GM06990 (cell line): ENCODE measurements around the gene TEDC1.

ENCODE experiments used
- DNase-seq: peaks from one replicate; pipeline ENCODE4 v3.0.0-alpha.2; 2011; ENCODE audit not compliant: insufficient read length; ENCODE audit errors: extremely low read depth
- H3K27me3 ChIP-seq: replicated peaks from 2 replicates; pipeline ENCODE4 v1.6.0; 2011; ENCODE audit warnings: low read length; ENCODE audit not compliant: control insufficient read depth, insufficient read depth
- H3K36me3 ChIP-seq: 2 replicates; pipeline ENCODE4 v1.5.1; 2011; ENCODE audit warnings: low read length; ENCODE audit not compliant: control insufficient read depth, insufficient read depth
- H3K4me3 ChIP-seq: replicated peaks from 2 replicates; pipeline ENCODE4 v1.5.1; 2011; ENCODE audit warnings: low read depth, mild to moderate bottlenecking, control low read depth, low read length
- TF ChIP-seq, protein P1 (sequence below): IDR thresholded peaks from 2 replicates; pipeline ENCODE4 v1.5.1; 2011; ENCODE audit warnings: low read length, control low read depth, mild to moderate bottlenecking, inconsistent platforms; ENCODE audit not compliant: insufficient read depth, poor library complexity, severe bottlenecking

The TEDC1 gene

DNA sequence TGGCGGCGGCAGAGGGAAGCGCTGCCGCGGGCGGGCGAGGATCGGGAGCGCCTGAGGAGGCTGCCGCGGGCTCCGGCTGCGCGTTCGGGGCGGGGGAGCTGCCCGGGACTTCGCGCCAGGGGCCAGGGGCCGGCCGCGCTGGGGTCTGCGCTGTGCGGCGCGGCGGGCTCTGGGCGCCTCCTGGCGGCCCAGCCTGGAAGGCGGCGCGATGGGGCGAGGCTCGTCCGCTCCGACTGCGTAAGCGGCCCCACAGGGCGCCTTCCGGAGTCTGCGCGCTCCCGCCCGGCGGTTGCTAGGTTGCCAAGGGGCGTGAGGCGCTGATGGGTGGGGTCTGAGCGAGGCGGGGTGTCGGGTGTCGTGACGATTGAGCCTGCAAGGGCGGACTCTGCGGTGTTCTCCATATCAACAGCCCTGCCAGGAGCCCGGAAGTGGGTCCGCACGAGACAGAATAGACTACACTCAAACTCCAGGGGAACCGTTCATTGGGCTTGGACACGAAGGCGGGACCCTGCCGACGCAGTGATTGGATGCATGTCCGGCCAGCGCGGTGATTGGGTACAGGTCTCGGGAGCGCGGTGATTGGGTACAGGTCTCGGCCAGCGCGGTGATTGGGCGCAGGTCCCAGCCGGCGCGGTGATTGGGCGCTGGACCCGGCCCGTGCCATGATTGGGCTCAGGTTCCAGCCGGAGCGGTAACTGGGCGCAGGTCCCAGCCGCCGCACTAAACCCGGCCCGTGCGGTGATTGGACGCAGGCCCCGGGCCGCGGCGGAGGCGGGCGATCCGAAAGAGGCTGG is at the start of gene TEDC1:
TSS of gene TEDC1 (plus strand) at position 675 of the 794 bp plus-strand sequence. CDS start 130 bp downstream, outside the sequence.
- TF ChIP-seq, protein P1, sequence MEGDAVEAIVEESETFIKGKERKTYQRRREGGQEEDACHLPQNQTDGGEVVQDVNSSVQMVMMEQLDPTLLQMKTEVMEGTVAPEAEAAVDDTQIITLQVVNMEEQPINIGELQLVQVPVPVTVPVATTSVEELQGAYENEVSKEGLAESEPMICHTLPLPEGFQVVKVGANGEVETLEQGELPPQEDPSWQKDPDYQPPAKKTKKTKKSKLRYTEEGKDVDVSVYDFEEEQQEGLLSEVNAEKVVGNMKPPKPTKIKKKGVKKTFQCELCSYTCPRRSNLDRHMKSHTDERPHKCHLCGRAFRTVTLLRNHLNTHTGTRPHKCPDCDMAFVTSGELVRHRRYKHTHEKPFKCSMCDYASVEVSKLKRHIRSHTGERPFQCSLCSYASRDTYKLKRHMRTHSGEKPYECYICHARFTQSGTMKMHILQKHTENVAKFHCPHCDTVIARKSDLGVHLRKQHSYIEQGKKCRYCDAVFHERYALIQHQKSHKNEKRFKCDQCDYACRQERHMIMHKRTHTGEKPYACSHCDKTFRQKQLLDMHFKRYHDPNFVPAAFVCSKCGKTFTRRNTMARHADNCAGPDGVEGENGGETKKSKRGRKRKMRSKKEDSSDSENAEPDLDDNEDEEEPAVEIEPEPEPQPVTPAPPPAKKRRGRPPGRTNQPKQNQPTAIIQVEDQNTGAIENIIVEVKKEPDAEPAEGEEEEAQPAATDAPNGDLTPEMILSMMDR: peak; percentile 55
- DNase-seq: peak; percentile 100
- Histone ChIP-seq H3K27me3 (no peaks in the 10 kb centered on the region), H3K4me3 (peak within 1 kb of the TSS; percentile 79), H3K36me3 (peaks cover 8% of the 10 kb centered on the region)

DNA sequence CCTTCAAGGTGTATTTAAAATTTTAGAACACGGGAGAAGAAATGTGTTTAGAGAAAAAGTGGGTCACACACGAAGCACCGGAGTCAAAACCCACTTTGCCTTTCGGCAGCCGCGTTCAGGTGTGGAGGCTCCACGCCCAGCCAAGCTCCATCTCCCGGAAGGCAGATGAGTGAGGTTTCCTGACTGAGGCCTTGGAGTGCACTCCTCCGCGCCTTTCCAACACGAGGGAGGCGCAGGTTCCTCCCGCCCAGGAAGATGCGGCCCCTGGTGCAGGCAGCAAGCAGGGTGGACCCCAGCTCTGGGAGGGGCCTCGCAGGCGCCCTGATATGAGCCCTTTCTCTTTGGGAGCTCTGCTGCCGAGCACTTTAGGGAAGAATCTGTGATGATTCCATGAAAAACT is 48.9 kb upstream of the TEDC1 start:
- H3K4me3 ChIP-seq: no peak overlapping the region
- H3K36me3 ChIP-seq: peaks cover 27% of the 10 kb centered on the region
- H3K27me3 ChIP-seq: no peaks in the 10 kb centered on the region
- TF ChIP-seq, protein P1: no peak
- no peak for DNase-seq

DNA sequence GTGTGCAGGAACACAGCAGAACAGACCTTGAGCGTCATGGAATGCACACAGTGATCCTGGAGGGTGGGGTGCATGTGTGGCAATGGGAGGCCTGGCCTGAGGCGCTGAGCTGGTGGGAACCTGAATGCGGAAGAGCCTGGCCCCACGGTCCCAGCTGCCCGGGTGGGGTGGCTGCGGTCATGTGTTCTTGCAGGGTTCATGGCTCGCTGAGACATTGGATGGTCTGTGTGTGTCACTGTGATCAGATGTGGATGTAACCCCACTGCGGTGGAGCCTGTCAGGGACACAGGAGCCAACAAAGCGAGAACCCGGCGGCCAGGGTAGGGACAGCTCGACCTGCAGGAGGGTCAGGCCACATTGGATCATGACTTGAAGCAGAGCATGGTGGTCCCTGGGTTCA is 48.2 kb upstream of the TEDC1 start:
- no peak overlapping the region for H3K4me3 ChIP-seq
- TF ChIP-seq, protein P1: no peak
- peaks cover 25% of the 10 kb centered on the region for H3K36me3 ChIP-seq
- DNase-seq: no peak
- no peaks in the 10 kb centered on the region for H3K27me3 ChIP-seq

- H3K4me3 ChIP-seq: no peak overlapping the region
Measured at GRCh38 chr14:105444859-105445258, 46.2 kb upstream of the TEDC1 start.

DNA sequence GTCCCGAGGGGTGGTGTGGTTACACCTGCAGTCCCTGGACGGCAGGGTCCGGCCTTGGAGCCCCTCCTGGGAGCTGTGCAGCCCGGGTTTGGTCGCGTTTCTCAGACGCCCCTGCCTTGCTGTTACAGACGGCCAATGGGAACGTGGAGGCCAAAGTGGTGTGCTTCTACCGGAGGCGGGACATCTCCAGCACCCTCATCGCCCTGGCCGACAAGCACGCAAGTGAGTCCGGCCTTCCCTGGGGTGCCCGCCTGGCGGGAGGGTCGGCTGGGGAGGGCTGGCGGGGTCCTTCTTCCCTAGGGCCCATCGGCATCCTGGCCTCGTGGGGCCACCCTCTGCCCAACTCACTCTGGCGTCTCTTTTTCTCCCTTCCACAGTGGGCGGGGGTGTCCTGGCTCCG is 45.8 kb upstream of the TEDC1 start:
- TF ChIP-seq, protein P1: no peak
- H3K27me3 ChIP-seq: no peaks in the 10 kb centered on the region
- H3K36me3 ChIP-seq: peaks cover 19% of the 10 kb centered on the region
- no peak overlapping the region for H3K4me3 ChIP-seq
- DNase-seq: no peak

More at GRCh38 chr14:105444859-105445258, 46.2 kb upstream of the TEDC1 start:
- TF ChIP-seq, protein P1: no peak
- no peak for DNase-seq
- Histone ChIP-seq H3K27me3 (no peaks in the 10 kb centered on the region), H3K36me3 (peaks cover 20% of the 10 kb centered on the region)
